Endodermal cell (in vitro differentiated cells): ENCODE data around the gene OR5B2. TPM values are rescaled to one million over a fixed set of nuclear protein-coding genes. Genes with fewer than 3 reads are reported as not detected.

ENCODE experiments used
- DNase-seq: peaks from one replicate; pipeline ENCODE4 v3.0.0-alpha.2; 2017
- H3K27ac ChIP-seq: 2 replicates; pipeline ENCODE4 v1.5.1; 2013; ENCODE audit warnings: mild to moderate bottlenecking, low read depth, low read length, moderate library complexity
- H3K27me3 ChIP-seq: 2 replicates; pipeline ENCODE4 v1.6.1; 2013; ENCODE audit warnings: mild to moderate bottlenecking, low read length, moderate library complexity; ENCODE audit not compliant: insufficient read depth, control insufficient read depth, poor library complexity, severe bottlenecking
- H3K36me3 ChIP-seq: 2 replicates; pipeline ENCODE4 v1.7.0; 2013; ENCODE audit warnings: mild to moderate bottlenecking, low read length, moderate library complexity; ENCODE audit not compliant: control insufficient read depth, insufficient read depth
- H3K4me1 ChIP-seq: one replicate; pipeline ENCODE4 v1.7.0; 2013; ENCODE audit warnings: low read length; ENCODE audit not compliant: control insufficient read depth, insufficient read depth
- H3K4me3 ChIP-seq: 2 replicates; pipeline ENCODE4 v1.5.1; 2013; ENCODE audit warnings: mild to moderate bottlenecking, low read length, moderate library complexity
- H3K9ac ChIP-seq: 2 replicates; pipeline ENCODE4 v1.6.1; 2013; ENCODE audit warnings: mild to moderate bottlenecking, low read length, moderate library complexity; ENCODE audit not compliant: poor library complexity, severe bottlenecking; ENCODE audit errors: extremely low read depth
- H3K9me3 ChIP-seq: 2 replicates; pipeline ENCODE4 v1.6.1; 2013; ENCODE audit warnings: mild to moderate bottlenecking, low read length, moderate library complexity; ENCODE audit not compliant: control insufficient read depth
- H3K27ac Mint-ChIP-seq: 2 replicates; pipeline ENCODE4 v1.8.0; 2020; ENCODE audit warnings: mixed read lengths
- H3K27me3 Mint-ChIP-seq: 2 replicates; pipeline ENCODE4 v1.8.0; 2021; ENCODE audit warnings: mild to moderate bottlenecking, mixed read lengths; ENCODE audit not compliant: insufficient read depth
- H3K36me3 Mint-ChIP-seq: 2 replicates; pipeline ENCODE4 v1.8.0; 2020; ENCODE audit warnings: low read depth, mixed read lengths
- H3K4me1 Mint-ChIP-seq: 2 replicates; pipeline ENCODE4 v1.8.0; 2020; ENCODE audit warnings: mixed read lengths
- H3K4me3 Mint-ChIP-seq: 2 replicates; pipeline ENCODE4 v1.8.0; 2020; ENCODE audit warnings: mild to moderate bottlenecking, moderate library complexity, mixed read lengths
- H3K9me3 Mint-ChIP-seq: 2 replicates; pipeline ENCODE4 v1.8.0; 2020; ENCODE audit warnings: mild to moderate bottlenecking, mixed read lengths
- CTCF ChIP-seq: fragments of 200-600 bp; sonication (generic); conservative IDR thresholded peaks from 2 replicates; pipeline ENCODE4 v1.5.0; 2021; ENCODE audit warnings: antibody characterized with exemption, mild to moderate bottlenecking
- WGBS, 2 experiments: methylation state at CpG; one replicate each; pipeline versions ENCODE4 v1.1.5 to v1.1.7; 2013; ENCODE audit warnings: missing lambda C conversion rate in 2 of 2, mixed read lengths in 1 of 2; ENCODE audit not compliant: insufficient coverage in 1 of 2, insufficient read length in 1 of 2; 5-methylcytosine and 5-hydroxymethylcytosine counted together
- total RNA-seq, 2 donors: library from RNA; stranded (reverse); fragmentation: NEBNext Ultra II Directional in 1 of 2; extraction: Animal tissue kit (Norgen Biotek cat#: 25700) in 1 of 2; gene quantifications; 2 replicates in 1 of 2; 3 replicates in 1 of 2; pipeline ENCODE4 v1.2.1, GENCODE V29; 2021

OR5B2 gene
- total RNA-seq, 2 donors from 2014 or later = not detected

- 86% methylated on average over 1 to 2 of the region's 2 CpGs for WGBS, 2 experiments
- no peaks in the 10 kb centered on the region for H3K36me3 ChIP-seq
- Mint-ChIP-seq H3K27me3 (no peaks in the 10 kb centered on the region), H3K27ac (no peak overlapping the region), H3K4me1 (no peaks in the 10 kb centered on the region), H3K9me3 (peaks cover 11% of the 10 kb centered on the region), H3K4me3 (no peak overlapping the region), H3K36me3 (no peaks in the 10 kb centered on the region)
- no peak overlapping the region for H3K9ac ChIP-seq
- DNase-seq = no peak
- no peak overlapping the region for H3K4me3 ChIP-seq
- no peaks in the 10 kb centered on the region for H3K9me3 ChIP-seq
- no peak overlapping the region for H3K27ac ChIP-seq
- no peaks in the 10 kb centered on the region for H3K4me1 ChIP-seq
- no peaks in the 10 kb centered on the region for H3K27me3 ChIP-seq
- no peak for TF ChIP-seq CTCF
Measured at GRCh38 chr11:58444300-58444699, 16.4 kb upstream of the OR5B2 start.

- H3K4me3 Mint-ChIP-seq = no peak within 1 kb of the TSS
- no peak within 1 kb of the TSS for H3K27ac Mint-ChIP-seq
- peaks cover 7% of the 10 kb centered on the region for H3K9me3 Mint-ChIP-seq
- no peaks in the 10 kb centered on the region for H3K27me3 Mint-ChIP-seq
- no peak within 1 kb of the TSS for H3K27ac ChIP-seq
- 83% methylated on average over 1 of the region's 1 CpG; no CpG with 5 or more reads in 1 of the 2 experiments for WGBS, 2 experiments
- H3K9me3 ChIP-seq = no peaks in the 10 kb centered on the region
- H3K9ac ChIP-seq = no peak within 1 kb of the TSS
- no peak for TF ChIP-seq CTCF
- no peak within 1 kb of the TSS for H3K4me3 ChIP-seq
- DNase-seq = no peak
- H3K4me1 Mint-ChIP-seq = no peaks in the 10 kb centered on the region
- H3K4me1 ChIP-seq = no peaks in the 10 kb centered on the region
- no peaks in the 10 kb centered on the region for H3K36me3 Mint-ChIP-seq
- no peaks in the 10 kb centered on the region for H3K36me3 ChIP-seq
- no peaks in the 10 kb centered on the region for H3K27me3 ChIP-seq
Measured at GRCh38 chr11:58442136-58442535, 14.2 kb upstream of the OR5B2 start, which contains the start of gene OR5B12. Gene OR5B12, minus strand, starts transcription at chr11:58442236. Its CDS starts 2,085 bp downstream, at chr11:58440151.

GRCh38 chr11:58438486-58438885 lies 10.6 kb upstream of the OR5B2 start:
- no peaks in the 10 kb centered on the region for H3K4me1 ChIP-seq
- H3K9me3 ChIP-seq = no peaks in the 10 kb centered on the region
- H3K4me3 Mint-ChIP-seq = no peak overlapping the region
- H3K9ac ChIP-seq = no peak overlapping the region
- TF ChIP-seq CTCF = no peak
- no peaks in the 10 kb centered on the region for H3K4me1 Mint-ChIP-seq
- no peaks in the 10 kb centered on the region for H3K27me3 Mint-ChIP-seq
- WGBS, 2 experiments = 49 to 76% methylated on average over 3 to 4 of the region's 4 CpGs
- no peak overlapping the region for H3K27ac ChIP-seq
- no peak for DNase-seq
- H3K36me3 Mint-ChIP-seq = no peaks in the 10 kb centered on the region
- no peak overlapping the region for H3K27ac Mint-ChIP-seq
- H3K9me3 Mint-ChIP-seq = no peaks in the 10 kb centered on the region
- no peak overlapping the region for H3K4me3 ChIP-seq
- H3K27me3 ChIP-seq = no peaks in the 10 kb centered on the region
- no peaks in the 10 kb centered on the region for H3K36me3 ChIP-seq
